Breast epithelium (tissue), 4 donors: ENCODE measurements around the gene SLC41A3. TPM values are rescaled to one million over a fixed set of nuclear protein-coding genes. Genes with fewer than 3 reads are reported as not detected.

Experiments used
- DNase-seq, 2 donors: peaks; one replicate each; pipeline ENCODE4 v3.0.0-alpha.2; 2019; ENCODE audit warnings: low spot score in 2 of 2
- H3K27ac ChIP-seq, 2 donors: fragments of 200-600 bp; sonication (generic) in 1 of 2; one replicate each; pipeline ENCODE4 v1.5.1; 2016 to 2019; ENCODE audit warnings: mild to moderate bottlenecking in 1 of 2
- H3K27me3 ChIP-seq, 2 donors: fragments of 200-600 bp; sonication (generic) in 1 of 2; one replicate each; pipeline versions ENCODE4 v1.5.1 to v1.6.0; 2017 to 2019; ENCODE audit warnings: control low read depth in 1 of 2, mild to moderate bottlenecking in 1 of 2
- H3K36me3 ChIP-seq: fragments of 200-600 bp; one replicate; pipeline ENCODE4 v1.5.1; 2019
- H3K4me1 ChIP-seq, 2 donors: fragments of 200-600 bp; sonication (generic); one replicate each; pipeline ENCODE4 v1.5.1; 2016 to 2019; ENCODE audit warnings: control low read depth in 1 of 2
- H3K4me3 ChIP-seq, 3 donors: fragments of 200-600 bp; sonication (generic); 1 replicate in 2 of 3; 2 replicates in 1 of 3; pipeline ENCODE4 v1.5.1; 2016 to 2019; ENCODE audit warnings: mild to moderate bottlenecking in 3 of 3, moderate library complexity in 2 of 3
- H3K9me3 ChIP-seq, 2 donors: fragments of 200-600 bp; sonication (generic) in 1 of 2; one replicate each; pipeline ENCODE4 v1.5.1; 2016 to 2019; ENCODE audit warnings: control low read depth in 1 of 2
- CTCF ChIP-seq, 3 donors: fragments of 450-650 bp; IDR thresholded peaks; one replicate each; pipeline ENCODE4 v1.5.1; 2016 to 2017; ENCODE audit warnings: antibody characterized with exemption in 3 of 3, mild to moderate bottlenecking in 3 of 3, moderate library complexity in 3 of 3
- POLR2A ChIP-seq: fragments of 450-650 bp; IDR thresholded peaks from one replicate; pipeline ENCODE4 v1.6.1; 2016; ENCODE audit warnings: antibody characterized with exemption, mild to moderate bottlenecking, moderate library complexity
- POLR2AphosphoS5 ChIP-seq, 3 donors: sonication (generic); formaldehyde crosslinking; IDR thresholded peaks; one replicate each; pipeline ENCODE4 v1.6.1; 2017; ENCODE audit warnings: antibody characterized with exemption in 3 of 3
- intact Hi-C: fragments of 100-400 bp; cut with DNase I; formaldehyde crosslinking; loops from one replicate; pipeline ENCODE4 v1.15.1; 2023; ENCODE audit warnings: low total_unique reads
- total RNA-seq, 3 donors: library from RNA; depleted of rRNA; stranded (reverse); fragments of >200 nt; gene quantifications; one replicate each; pipeline ENCODE4 v1.1.0, GENCODE V29; 2016

The SLC41A3 gene
- total RNA-seq, 3 donors from 2014 or later = 42.6 to 53.7 (median 50.1) TPM

- no peak for TF ChIP-seq POLR2A
- TF ChIP-seq CTCF (IDR thresholded peaks at IDR 0.05) = no peak
- TF ChIP-seq POLR2AphosphoS5 (IDR thresholded peaks at IDR 0.05) = no peak
- H3K36me3 ChIP-seq = no peaks in the 10 kb centered on the region
- H3K4me1 ChIP-seq = no peaks in the 10 kb centered on the region
- H3K9me3 ChIP-seq = no peaks in the 10 kb centered on the region
- no peak overlapping the region for H3K27ac ChIP-seq
- no peak for DNase-seq
- H3K27me3 ChIP-seq = no peaks in the 10 kb centered on the region
- H3K4me3 ChIP-seq = no peak overlapping the region
- intact Hi-C loops = no loop called here
Measured at GRCh38 chr3:126036056-126036549, 47.8 kb downstream of the SLC41A3 start.

GRCh38 chr3:126035362-126036050 lies 48.4 kb downstream of the SLC41A3 start:
- H3K36me3 ChIP-seq = no peaks in the 10 kb centered on the region
- H3K4me3 ChIP-seq = no peak overlapping the region
- H3K4me1 ChIP-seq = no peaks in the 10 kb centered on the region
- DNase-seq = no peak
- no peak overlapping the region for H3K27ac ChIP-seq
- no peaks in the 10 kb centered on the region for H3K27me3 ChIP-seq
- no peaks in the 10 kb centered on the region for H3K9me3 ChIP-seq
- intact Hi-C loops = no loop called here
- no peak for TF ChIP-seq POLR2A
- TF ChIP-seq CTCF (IDR thresholded peaks at IDR 0.05) = no peak
- no peak for TF ChIP-seq POLR2AphosphoS5 (IDR thresholded peaks at IDR 0.05)

GRCh38 chr3:126034481-126035361 lies 49.2 kb downstream of the SLC41A3 start:
- H3K4me1 ChIP-seq = no peaks in the 10 kb centered on the region
- H3K9me3 ChIP-seq = no peaks in the 10 kb centered on the region
- TF ChIP-seq POLR2A (no peak), POLR2AphosphoS5 (IDR thresholded peaks at IDR 0.05) (no peak), CTCF (IDR thresholded peaks at IDR 0.05) (no peak)
- no peak for DNase-seq
- no peaks in the 10 kb centered on the region for H3K36me3 ChIP-seq
- intact Hi-C loops = no loop called here
- no peak overlapping the region for H3K27ac ChIP-seq
- H3K4me3 ChIP-seq = no peak overlapping the region
- H3K27me3 ChIP-seq = no peaks in the 10 kb centered on the region

GRCh38 chr3:126033765-126034164 lies 50.2 kb downstream of the SLC41A3 start:
- Histone ChIP-seq H3K4me1 (no peaks in the 10 kb centered on the region), H3K4me3 (no peak overlapping the region), H3K27ac (no peak overlapping the region), H3K27me3 (no peaks in the 10 kb centered on the region), H3K36me3 (no peaks in the 10 kb centered on the region), H3K9me3 (no peaks in the 10 kb centered on the region)
- intact Hi-C loops = no loop called here
- DNase-seq = no peak
- TF ChIP-seq CTCF (IDR thresholded peaks at IDR 0.05) (no peak), POLR2AphosphoS5 (IDR thresholded peaks at IDR 0.05) (no peak), POLR2A (no peak)
